GM20000 (cell line): ENCODE results near the gene RNF146.

Source experiments
- DNase-seq: peaks from one replicate; pipeline ENCODE4 v3.0.0; 2012; ENCODE audit warnings: low spot score
- CTCF ChIP-seq: IDR thresholded peaks from 2 replicates; pipeline ENCODE4 v1.5.1; 2012; ENCODE audit warnings: mild to moderate bottlenecking, control low read depth; ENCODE audit errors: extremely low read depth, missing control alignments

RNF146 gene

GRCh38 chr6:127300411-127300810 lies 33.7 kb downstream of the RNF146 start:
- DNase-seq, result no peak
- no peak for TF ChIP-seq CTCF

- no peak for DNase-seq
- no peak for TF ChIP-seq CTCF
Observed at GRCh38 chr6:127301199-127301700, 34.6 kb downstream of the RNF146 start.

- DNase-seq, result peak; percentile 45
- peak; percentile 49 for TF ChIP-seq CTCF
Observed at GRCh38 chr6:127302728-127303660, 36.3 kb downstream of the RNF146 start.

- no peak for DNase-seq
- no peak for TF ChIP-seq CTCF
Observed at GRCh38 chr6:127303917-127304316, 37.3 kb downstream of the RNF146 start.

GRCh38 chr6:127305741-127306140 lies 39.1 kb downstream of the RNF146 start:
- no peak for DNase-seq
- no peak for TF ChIP-seq CTCF

- no peak for TF ChIP-seq CTCF
- no peak for DNase-seq
Observed at GRCh38 chr6:127317388-127318128, 50.9 kb downstream of the RNF146 start.

- DNase-seq, result no peak
- no peak for TF ChIP-seq CTCF
Observed at GRCh38 chr6:127319686-127320085, 53.0 kb downstream of the RNF146 start.
